Stimulated activated CD8-positive, alpha-beta memory T cell treated with anti-CD3 and anti-CD28 coated beads, Interleukin-12 subunit alpha, Interleukin-12 subunit beta, amount 100 ng/mL, for 24 hours (primary cell): ENCODE results near the gene PPP1R3A.

Experiments used
- DNase-seq: peaks from one replicate; pipeline ENCODE4 v3.0.0-alpha.2; 2020; ENCODE audit errors: extremely low read depth

The PPP1R3A gene

DNA sequence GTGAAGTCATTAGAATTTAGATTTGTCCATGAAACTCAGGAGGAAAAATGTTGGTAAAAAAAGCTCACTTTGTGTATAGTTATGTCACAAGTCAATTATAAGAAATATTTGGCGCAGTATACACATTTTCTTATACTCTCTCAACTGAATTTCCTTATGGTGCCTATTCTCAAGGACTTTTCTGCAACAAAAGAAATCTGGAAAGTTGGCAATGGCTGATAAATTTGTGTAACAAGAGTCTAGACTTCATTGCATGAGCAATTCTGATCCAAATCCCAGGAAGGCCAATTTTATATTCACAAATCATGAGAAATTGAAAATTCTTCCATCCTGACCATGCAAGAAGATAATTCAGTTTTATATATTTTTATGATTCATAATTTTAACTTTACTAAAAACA, 35.7 kb downstream of the PPP1R3A start:
- DNase-seq, result no peak

DNA sequence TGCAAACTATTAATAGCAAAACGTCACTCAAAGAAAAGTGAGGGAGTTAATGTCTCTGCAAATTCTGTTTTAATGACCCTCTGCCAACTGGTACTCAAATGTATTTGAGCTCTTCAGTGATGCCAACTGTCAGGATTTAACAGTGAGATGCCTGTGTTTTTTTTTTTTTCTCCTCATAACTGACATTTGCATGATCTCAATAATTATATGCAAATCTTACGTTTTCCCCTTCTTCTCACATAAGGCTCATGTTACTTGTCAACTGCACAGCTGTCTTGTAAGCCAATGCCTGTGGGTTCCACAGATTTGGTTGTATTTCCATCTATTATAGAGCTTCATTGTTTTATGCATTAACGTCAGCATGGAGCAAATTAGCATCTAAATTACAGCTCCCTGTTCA, 38.2 kb downstream of the PPP1R3A start:
- DNase-seq, result no peak

DNA sequence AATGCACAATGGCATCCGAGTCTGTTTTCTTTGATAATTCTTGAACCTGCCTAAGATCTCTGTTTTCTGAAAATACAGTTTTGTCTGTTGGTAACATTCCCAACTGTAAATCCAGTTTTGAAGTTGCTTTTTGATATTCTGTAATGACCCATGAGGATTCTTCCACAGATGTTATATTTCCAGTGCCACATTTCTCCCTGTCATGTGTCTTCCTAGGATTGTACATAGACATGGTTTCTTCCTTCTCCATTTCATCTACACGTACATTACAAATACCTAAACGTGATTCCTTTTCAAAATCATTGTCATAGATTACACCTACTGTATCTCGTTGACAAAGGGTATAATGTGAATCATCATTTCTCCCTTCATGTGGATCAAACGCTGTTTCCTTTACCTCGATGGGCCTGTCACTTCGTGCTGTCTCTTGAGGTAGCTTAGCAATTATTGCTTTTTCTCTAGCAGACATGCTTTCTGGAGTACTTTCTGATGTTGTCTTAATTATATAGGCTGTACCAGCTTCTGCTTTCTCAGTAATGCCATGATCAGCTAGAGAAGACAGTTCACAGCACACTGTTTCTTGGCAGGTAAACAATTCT, 40.3 kb downstream of the PPP1R3A start:
- DNase-seq, result no peak

DNA sequence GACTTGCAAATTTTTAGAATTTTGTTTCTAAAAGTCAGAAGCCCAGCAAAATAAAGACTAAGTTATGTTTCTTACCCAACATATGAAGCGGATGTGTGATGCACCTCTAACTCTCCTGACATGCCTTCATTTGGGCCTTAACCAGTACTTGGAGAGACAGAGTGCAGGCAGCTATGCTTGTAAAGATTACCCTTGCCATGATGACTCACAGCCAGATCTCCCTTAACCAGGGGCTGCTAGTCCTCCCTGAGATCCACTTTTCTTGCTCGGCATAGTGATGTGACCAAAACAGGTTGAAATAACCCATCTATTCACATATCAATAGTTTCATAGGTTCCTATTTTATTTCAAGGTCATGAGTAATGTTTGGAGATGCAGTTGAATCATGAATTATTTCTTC, 43.6 kb downstream of the PPP1R3A start:
- DNase-seq, result no peak

DNA sequence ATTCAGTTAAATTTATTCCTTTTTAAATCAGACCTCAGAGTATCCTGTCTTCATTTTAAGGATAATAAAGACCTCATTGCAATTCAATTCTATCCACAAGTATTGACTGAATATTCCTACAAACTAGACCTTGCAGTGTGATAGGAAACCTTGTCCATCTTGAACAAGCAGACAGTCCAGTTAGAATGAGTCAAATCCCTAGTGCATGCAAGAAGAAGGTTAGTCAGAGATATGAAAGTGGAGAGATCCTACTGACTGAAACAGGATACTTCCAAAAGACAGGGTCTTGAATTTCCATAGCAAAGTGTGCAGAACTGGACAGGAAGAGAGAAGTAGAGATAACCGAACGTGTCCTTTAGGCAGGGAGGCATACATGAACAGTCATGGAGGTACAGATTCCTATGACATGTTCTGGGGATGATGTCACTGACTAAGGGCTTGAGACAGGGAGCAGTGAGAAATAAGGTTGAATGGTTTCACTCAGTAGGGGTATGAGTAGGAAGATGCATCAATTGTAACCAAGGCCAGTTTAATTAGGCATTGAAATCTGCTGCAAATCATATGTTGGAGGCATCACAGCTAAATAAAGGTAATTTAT, 45.2 kb downstream of the PPP1R3A start:
- no peak for DNase-seq

DNA sequence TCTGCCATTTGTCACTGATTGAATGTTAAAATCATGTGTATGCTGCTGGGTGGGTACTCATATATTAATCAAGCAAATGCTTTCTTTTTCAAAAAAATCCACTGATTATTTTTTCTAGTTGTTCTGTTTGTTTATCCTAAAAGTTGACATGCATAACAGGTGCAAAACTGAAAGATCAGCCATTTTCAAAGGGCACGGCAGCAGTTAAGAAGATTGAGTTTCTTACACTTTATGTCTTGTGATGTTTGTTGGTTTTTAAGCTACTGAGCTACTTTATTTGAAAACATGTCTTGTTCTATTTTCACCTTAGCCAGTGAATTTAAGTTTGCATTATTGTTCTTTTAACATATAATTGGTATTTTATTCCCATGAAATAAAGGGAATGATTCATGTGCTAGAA, 45.8 kb downstream of the PPP1R3A start:
- DNase-seq, result no peak

DNA sequence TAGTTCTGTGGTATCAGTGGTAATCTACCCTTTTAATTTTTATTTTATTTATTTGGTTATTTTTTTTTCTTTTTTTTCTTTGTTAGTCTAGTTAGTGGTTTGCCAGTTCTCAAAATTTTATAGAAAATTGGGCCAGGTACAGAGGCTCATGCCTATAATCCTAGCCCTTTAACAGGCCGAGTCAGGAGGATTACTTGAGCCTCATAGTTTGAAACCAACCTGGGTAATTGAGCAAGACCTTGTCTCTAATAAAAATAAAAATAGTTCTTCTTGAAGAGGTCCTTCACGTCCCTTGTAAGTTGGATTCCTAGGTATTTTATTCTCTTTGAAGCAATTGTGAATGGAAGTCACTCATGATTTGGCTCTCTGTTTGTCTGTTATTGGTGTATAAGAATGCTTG, 51.5 kb downstream of the PPP1R3A start:
- no peak for DNase-seq

DNA sequence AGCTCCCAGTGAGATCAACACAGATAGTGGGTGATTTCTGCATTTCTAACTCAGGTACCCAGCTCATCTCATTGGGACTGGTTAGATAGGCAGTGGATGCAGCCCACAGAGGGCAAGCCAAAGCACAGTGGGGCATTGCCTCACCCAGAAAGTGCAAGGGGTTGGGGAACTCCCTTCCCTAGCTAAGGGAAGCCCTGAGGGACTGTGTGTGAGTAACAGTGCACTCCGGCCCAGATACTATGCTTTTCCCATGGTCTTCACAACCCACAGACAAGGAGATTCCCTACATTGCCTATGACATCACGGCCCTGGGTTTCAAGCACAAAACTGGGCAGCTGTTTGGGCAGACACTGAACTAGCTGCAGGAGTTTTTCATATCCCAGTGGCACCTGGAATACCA, 62.8 kb downstream of the PPP1R3A start:
- no peak for DNase-seq

DNA sequence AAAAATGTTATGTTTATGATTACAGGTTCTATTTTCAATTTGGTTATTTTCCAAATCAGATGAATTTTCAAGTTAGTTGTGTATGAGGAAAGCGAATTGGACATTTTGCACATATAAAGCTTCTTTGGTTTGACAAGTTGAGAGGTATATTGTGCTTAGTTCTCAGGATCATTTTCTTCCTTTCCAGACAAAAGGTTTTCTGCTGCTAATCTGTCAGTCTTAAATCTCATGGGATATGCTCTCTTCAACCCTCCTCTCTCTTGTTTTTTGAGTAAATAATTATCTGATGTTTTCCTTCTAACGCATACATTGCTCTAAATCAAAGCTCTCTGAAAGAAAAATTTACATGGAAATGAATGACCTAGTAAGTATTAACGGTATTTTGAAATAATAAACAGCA, 77.9 kb downstream of the PPP1R3A start:
- no peak for DNase-seq

DNA sequence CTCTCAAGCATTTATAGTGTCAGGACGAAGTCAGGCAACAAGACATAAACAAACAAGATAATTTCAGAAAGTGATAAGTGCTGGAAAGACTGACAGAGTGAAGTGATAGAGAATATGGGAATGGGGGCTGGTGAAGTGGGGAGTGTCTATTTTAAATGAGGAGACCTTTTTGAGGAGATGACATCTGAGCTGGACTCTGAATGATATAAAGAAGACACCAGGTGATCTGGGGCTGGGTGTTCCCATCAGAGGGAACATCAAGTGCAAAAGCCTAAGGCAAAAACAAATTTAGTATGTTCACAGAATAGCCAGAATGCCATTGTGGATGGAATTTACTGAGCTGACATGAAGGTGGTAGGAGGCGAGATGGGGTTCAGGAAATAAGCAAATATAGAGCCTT, 83.4 kb downstream of the PPP1R3A start:
- no peak for DNase-seq

DNA sequence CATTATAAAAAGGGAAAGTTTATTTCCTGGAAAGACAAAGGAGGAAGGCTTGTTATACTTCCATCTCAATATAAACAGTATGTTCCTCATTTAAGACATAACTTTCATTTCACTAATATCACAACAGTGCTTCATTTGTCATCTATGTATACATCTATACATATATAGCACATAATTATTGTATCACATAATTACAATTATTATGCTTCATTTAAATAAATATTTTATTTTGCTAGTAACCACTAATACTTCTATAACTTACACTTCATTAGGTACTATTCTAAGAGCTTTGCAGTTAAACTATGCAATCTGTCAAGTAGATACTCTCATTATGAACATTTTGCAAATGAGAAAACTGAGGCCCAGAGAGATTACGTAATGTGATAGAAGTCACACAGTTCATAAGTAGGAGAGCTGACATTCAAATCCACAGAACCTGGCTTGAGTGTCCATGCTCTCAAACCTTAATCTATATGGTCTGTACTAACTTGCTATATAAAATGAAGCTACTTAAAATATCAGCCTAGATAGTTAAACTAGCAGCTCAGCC, 86.5 kb downstream of the PPP1R3A start:
- no peak for DNase-seq

DNA sequence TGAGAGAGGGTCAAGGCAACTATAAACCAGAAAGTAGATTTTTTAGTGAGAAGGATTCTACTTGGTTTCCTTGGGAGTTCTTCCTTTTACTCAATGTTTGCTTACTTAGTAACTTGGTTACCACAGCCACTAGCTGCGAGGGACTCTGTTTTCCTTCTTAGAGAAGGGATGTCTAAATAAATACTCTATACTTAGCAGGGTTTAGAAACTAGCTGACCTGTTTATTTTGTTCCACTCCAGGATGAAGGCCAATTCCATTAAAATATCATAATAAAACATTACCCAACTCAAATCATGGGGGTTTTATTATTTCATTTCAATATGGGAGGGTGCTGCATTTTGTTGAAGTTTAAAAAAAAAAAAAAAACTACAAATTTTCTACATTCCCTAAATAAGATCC, 87.3 kb downstream of the PPP1R3A start:
- DNase-seq, result no peak

DNA sequence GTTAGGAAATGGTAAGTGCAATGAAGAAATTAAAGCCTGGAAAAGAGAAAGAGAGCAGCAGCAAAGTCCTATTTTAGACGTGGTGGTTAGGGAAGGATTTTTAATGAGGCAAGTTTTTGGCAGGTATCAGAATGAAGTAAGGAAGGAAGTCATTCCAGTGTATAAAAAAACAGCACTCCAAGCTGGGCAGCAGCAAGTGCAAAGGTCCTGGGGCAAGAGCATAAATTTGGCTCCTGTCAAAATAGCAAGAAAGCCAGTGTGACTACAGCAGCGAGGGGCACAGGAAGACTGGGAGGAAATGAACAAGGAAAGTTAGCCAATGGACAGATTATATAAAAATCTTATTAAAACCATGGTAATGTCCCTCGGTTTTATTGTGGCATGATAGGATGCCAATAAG, 90.2 kb downstream of the PPP1R3A start:
- no peak for DNase-seq
